B cell (primary cell): ENCODE data around the gene TAT.

Source experiments
- EZH2 ChIP-seq: IDR thresholded peaks from 2 replicates; pipeline ENCODE4 v1.6.1; 2012; ENCODE audit warnings: borderline replicate concordance, low read depth, mild to moderate bottlenecking, moderate library complexity, low read length; ENCODE audit not compliant: insufficient read depth, poor library complexity, severe bottlenecking
- TF ChIP-seq, protein P1 (sequence below): fragments of 200-600 bp; IDR thresholded peaks from one replicate; pipeline ENCODE4 v1.8.0; 2022; ENCODE audit warnings: antibody characterized with exemption, mild to moderate bottlenecking

DNA sequence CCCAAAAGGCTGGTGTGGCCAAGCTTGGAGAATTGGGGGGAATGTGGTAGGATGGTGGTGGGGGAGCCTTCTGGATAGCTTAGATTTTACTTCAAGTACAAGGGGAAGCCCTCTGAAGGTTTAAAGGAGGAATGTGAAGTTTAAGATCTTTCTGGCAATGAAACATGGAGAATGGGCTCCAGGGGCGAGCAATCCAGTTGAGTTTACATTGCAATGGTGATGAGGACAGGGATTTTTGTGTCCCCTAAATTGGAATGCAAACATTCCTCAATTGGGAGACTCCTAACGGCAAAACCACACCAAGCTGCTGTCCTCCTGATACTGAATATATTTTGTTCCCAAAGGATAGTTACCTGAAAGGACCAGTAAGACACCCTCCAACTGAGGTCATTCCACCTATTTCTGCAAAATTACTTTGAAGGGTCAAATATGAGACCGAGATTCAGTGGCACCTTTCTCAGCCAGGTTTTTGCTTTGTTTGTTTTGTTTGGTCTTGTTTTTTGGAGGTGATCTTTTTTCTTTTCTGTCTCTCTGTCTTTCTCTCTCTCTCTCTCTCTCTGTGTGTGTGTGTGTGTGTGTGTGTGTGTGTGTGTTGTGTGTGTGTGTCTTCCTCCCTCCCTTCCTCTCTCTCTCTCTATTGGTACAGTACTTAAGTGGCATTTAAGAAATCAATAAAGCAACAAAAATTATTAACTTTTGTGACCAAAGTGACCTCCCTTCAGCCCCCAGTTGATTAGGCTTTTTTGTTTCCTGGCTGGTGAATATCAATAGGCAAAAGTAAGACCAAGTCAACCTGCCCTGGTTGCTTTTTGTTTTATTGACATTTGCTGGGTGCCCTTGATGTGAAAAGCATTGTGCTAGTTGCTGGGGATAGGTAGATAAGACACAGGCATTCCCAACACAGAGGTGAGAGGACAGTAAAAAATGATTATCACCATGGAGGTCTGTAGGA lies 16.4 kb upstream of the TAT start:
- TF ChIP-seq, protein P1, sequence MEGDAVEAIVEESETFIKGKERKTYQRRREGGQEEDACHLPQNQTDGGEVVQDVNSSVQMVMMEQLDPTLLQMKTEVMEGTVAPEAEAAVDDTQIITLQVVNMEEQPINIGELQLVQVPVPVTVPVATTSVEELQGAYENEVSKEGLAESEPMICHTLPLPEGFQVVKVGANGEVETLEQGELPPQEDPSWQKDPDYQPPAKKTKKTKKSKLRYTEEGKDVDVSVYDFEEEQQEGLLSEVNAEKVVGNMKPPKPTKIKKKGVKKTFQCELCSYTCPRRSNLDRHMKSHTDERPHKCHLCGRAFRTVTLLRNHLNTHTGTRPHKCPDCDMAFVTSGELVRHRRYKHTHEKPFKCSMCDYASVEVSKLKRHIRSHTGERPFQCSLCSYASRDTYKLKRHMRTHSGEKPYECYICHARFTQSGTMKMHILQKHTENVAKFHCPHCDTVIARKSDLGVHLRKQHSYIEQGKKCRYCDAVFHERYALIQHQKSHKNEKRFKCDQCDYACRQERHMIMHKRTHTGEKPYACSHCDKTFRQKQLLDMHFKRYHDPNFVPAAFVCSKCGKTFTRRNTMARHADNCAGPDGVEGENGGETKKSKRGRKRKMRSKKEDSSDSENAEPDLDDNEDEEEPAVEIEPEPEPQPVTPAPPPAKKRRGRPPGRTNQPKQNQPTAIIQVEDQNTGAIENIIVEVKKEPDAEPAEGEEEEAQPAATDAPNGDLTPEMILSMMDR = no peak
- TF ChIP-seq EZH2 = no peak
